ENCODE measurements around the gene CHRM4.

Gene CHRM4

GRCh38 chr11:46338988-46339666 is 52.4 kb downstream of the CHRM4 start:
- TF ChIP-seq, protein P1, sequence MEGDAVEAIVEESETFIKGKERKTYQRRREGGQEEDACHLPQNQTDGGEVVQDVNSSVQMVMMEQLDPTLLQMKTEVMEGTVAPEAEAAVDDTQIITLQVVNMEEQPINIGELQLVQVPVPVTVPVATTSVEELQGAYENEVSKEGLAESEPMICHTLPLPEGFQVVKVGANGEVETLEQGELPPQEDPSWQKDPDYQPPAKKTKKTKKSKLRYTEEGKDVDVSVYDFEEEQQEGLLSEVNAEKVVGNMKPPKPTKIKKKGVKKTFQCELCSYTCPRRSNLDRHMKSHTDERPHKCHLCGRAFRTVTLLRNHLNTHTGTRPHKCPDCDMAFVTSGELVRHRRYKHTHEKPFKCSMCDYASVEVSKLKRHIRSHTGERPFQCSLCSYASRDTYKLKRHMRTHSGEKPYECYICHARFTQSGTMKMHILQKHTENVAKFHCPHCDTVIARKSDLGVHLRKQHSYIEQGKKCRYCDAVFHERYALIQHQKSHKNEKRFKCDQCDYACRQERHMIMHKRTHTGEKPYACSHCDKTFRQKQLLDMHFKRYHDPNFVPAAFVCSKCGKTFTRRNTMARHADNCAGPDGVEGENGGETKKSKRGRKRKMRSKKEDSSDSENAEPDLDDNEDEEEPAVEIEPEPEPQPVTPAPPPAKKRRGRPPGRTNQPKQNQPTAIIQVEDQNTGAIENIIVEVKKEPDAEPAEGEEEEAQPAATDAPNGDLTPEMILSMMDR (IDR thresholded peaks at IDR 0.05; ENCODE audit: insufficient read depth, low read length), result no peak
- TF ChIP-seq GABPA (IDR thresholded peaks at IDR 0.05; ENCODE audit: low read depth) (no peak), POLR2AphosphoS5 (IDR thresholded peaks at IDR 0.05; ENCODE audit: low read depth) (no peak)
- H3K4me3 ChIP-seq (replicated peaks; ENCODE audit: insufficient read depth, low read length), result no peak overlapping the region
- DNase-seq (ENCODE audit: low read depth in 1 of 2, low spot score in 1 of 2), result no peak
- H3K27me3 ChIP-seq (ENCODE audit: insufficient read depth, poor library complexity, severe bottlenecking), result no peaks in the 10 kb centered on the region
- H3K27ac ChIP-seq (replicated peaks), result peak overlapping the region; percentile 32

DNA sequence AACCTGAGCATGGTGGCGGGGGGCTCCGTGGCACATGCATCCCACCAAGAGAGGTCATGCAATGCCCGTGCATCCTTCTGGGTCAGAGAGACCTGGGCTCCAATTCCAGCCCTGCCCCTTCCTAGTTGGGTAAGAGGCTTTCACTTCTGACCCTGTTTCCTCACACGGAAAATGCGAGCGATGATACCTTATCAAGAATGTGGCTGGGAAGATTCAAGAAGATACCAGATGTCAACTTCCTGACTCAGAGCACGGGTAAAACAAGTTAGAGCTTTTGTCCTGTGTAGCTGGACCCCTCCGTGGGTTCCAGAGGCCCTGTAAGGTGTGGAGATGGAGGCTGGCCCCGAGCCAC is 53.0 kb downstream of the CHRM4 start:
- Histone ChIP-seq H3K27ac (replicated peaks) (peak overlapping the region; percentile 32), H3K4me3 (replicated peaks; ENCODE audit: insufficient read depth, low read length) (no peak overlapping the region), H3K27me3 (ENCODE audit: insufficient read depth, poor library complexity, severe bottlenecking) (no peaks in the 10 kb centered on the region)
- TF ChIP-seq SPI1 (IDR thresholded peaks at IDR 0.05; ENCODE audit: borderline replicate concordance, low read depth) (no peak), GABPA (IDR thresholded peaks at IDR 0.05; ENCODE audit: low read depth) (no peak), POLR2AphosphoS5 (IDR thresholded peaks at IDR 0.05; ENCODE audit: low read depth) (no peak)
- TF ChIP-seq, protein P1 (IDR thresholded peaks at IDR 0.05; ENCODE audit: insufficient read depth, low read length), result no peak
- TF ChIP-seq, protein P2, sequence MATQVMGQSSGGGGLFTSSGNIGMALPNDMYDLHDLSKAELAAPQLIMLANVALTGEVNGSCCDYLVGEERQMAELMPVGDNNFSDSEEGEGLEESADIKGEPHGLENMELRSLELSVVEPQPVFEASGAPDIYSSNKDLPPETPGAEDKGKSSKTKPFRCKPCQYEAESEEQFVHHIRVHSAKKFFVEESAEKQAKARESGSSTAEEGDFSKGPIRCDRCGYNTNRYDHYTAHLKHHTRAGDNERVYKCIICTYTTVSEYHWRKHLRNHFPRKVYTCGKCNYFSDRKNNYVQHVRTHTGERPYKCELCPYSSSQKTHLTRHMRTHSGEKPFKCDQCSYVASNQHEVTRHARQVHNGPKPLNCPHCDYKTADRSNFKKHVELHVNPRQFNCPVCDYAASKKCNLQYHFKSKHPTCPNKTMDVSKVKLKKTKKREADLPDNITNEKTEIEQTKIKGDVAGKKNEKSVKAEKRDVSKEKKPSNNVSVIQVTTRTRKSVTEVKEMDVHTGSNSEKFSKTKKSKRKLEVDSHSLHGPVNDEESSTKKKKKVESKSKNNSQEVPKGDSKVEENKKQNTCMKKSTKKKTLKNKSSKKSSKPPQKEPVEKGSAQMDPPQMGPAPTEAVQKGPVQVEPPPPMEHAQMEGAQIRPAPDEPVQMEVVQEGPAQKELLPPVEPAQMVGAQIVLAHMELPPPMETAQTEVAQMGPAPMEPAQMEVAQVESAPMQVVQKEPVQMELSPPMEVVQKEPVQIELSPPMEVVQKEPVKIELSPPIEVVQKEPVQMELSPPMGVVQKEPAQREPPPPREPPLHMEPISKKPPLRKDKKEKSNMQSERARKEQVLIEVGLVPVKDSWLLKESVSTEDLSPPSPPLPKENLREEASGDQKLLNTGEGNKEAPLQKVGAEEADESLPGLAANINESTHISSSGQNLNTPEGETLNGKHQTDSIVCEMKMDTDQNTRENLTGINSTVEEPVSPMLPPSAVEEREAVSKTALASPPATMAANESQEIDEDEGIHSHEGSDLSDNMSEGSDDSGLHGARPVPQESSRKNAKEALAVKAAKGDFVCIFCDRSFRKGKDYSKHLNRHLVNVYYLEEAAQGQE (IDR thresholded peaks at IDR 0.05; ENCODE audit: insufficient replicate concordance, low read depth), result no peak
- no peak for DNase-seq (ENCODE audit: low read depth in 1 of 2, low spot score in 1 of 2)

- Histone ChIP-seq H3K27ac (replicated peaks) (no peak overlapping the region), H3K27me3 (ENCODE audit: insufficient read depth, poor library complexity, severe bottlenecking) (no peaks in the 10 kb centered on the region), H3K4me3 (replicated peaks; ENCODE audit: insufficient read depth, low read length) (no peak overlapping the region)
- TF ChIP-seq, protein P2 (IDR thresholded peaks at IDR 0.05; ENCODE audit: insufficient replicate concordance, low read depth), result no peak
- TF ChIP-seq POLR2AphosphoS5 (IDR thresholded peaks at IDR 0.05; ENCODE audit: low read depth), result no peak
- no peak for TF ChIP-seq SPI1 (IDR thresholded peaks at IDR 0.05; ENCODE audit: borderline replicate concordance, low read depth)
- TF ChIP-seq, protein P1 (IDR thresholded peaks at IDR 0.05; ENCODE audit: insufficient read depth, low read length), result no peak
- no peak for TF ChIP-seq GABPA (IDR thresholded peaks at IDR 0.05; ENCODE audit: low read depth)
- DNase-seq (ENCODE audit: low read depth in 1 of 2, low spot score in 1 of 2), result no peak
Measured at GRCh38 chr11:46337626-46338345, 53.8 kb downstream of the CHRM4 start.
